Measurements from ENCODE around the gene WDR46. TPM values are rescaled to one million over a fixed set of nuclear protein-coding genes. Genes with fewer than 3 reads are reported as not detected.

WDR46 gene
- total RNA-seq, 1 experiment from 2014 or later = 96.6 TPM

GRCh38 chr6:33317419-33317668, 28.3 kb upstream of the WDR46 start:
- Histone ChIP-seq H3K4me3 (ENCODE audit: insufficient read depth, low read depth, low read length) (peak overlapping the region; percentile 72), H3K36me3 (replicated peaks; ENCODE audit: control insufficient read depth, insufficient read depth, low read length) (peaks cover 22% of the 10 kb centered on the region), H3K27me3 (ENCODE audit: control insufficient read depth, insufficient read depth, low read length) (peaks cover 17% of the 10 kb centered on the region; the same call in 1 of the 2 replicates)
- DNase-seq = peak; percentile 97

- Histone ChIP-seq H3K36me3 (replicated peaks; ENCODE audit: control insufficient read depth, insufficient read depth, low read length) (peaks cover 22% of the 10 kb centered on the region), H3K4me3 (ENCODE audit: insufficient read depth, low read depth, low read length) (peak overlapping the region; percentile 31; the same call in 1 of the 2 replicates), H3K27me3 (ENCODE audit: control insufficient read depth, insufficient read depth, low read length) (peaks cover 17% of the 10 kb centered on the region; the same call in 1 of the 2 replicates)
- DNase-seq = peak; percentile 67
These were observed 27.8 kb upstream of the WDR46 start for GRCh38 chr6:33316603-33317418.

GRCh38 chr6:33315793-33316602, 27.0 kb upstream of the WDR46 start:
- H3K27me3 ChIP-seq (ENCODE audit: control insufficient read depth, insufficient read depth, low read length) = peaks cover 17% of the 10 kb centered on the region; the same call in 1 of the 2 replicates
- peaks cover 22% of the 10 kb centered on the region for H3K36me3 ChIP-seq (replicated peaks; ENCODE audit: control insufficient read depth, insufficient read depth, low read length)
- no peak overlapping the region for H3K4me3 ChIP-seq (ENCODE audit: insufficient read depth, low read depth, low read length)
- DNase-seq = peak; percentile 27

- DNase-seq = peak; percentile 81
- Histone ChIP-seq H3K27me3 (ENCODE audit: control insufficient read depth, insufficient read depth, low read length) (peaks cover 17% of the 10 kb centered on the region; the same call in 1 of the 2 replicates), H3K4me3 (ENCODE audit: insufficient read depth, low read depth, low read length) (peak overlapping the region; percentile 87)
These were observed 26.1 kb upstream of the WDR46 start for GRCh38 chr6:33314943-33315792.

GRCh38 chr6:33314515-33314942, 25.5 kb upstream of the WDR46 start:
- peaks cover 11% of the 10 kb centered on the region for H3K36me3 ChIP-seq (replicated peaks; ENCODE audit: control insufficient read depth, insufficient read depth, low read length)
- H3K27me3 ChIP-seq (ENCODE audit: control insufficient read depth, insufficient read depth, low read length) = peaks cover 17% of the 10 kb centered on the region; the same call in 1 of the 2 replicates
- DNase-seq = peak; percentile 79
- H3K4me3 ChIP-seq (ENCODE audit: insufficient read depth, low read depth, low read length) = peak overlapping the region; percentile 87

More at GRCh38 chr6:33314943-33315792, 26.1 kb upstream of the WDR46 start:
- H3K36me3 ChIP-seq (replicated peaks; ENCODE audit: control insufficient read depth, insufficient read depth, low read length) = peaks cover 18% of the 10 kb centered on the region

GRCh38 chr6:33313709-33314514, 24.9 kb upstream of the WDR46 start, which contains the start of gene TAPBP:
Gene TAPBP (minus strand): TSS chr6:33314078. CDS start chr6:33314041, 37 bp downstream.
- peak; percentile 83 for DNase-seq
- H3K4me3 ChIP-seq (ENCODE audit: insufficient read depth, low read depth, low read length) = peak within 1 kb of the TSS; percentile 87
- H3K36me3 ChIP-seq (replicated peaks; ENCODE audit: control insufficient read depth, insufficient read depth, low read length) = peaks cover 5% of the 10 kb centered on the region
- H3K27me3 ChIP-seq (ENCODE audit: control insufficient read depth, insufficient read depth, low read length) = peaks cover 17% of the 10 kb centered on the region; the same call in 1 of the 2 replicates

- Histone ChIP-seq H3K27me3 (ENCODE audit: control insufficient read depth, insufficient read depth, low read length) (peaks cover 17% of the 10 kb centered on the region; the same call in 1 of the 2 replicates), H3K36me3 (replicated peaks; ENCODE audit: control insufficient read depth, insufficient read depth, low read length) (no peaks in the 10 kb centered on the region), H3K4me3 (ENCODE audit: insufficient read depth, low read depth, low read length) (peak overlapping the region; percentile 87)
- DNase-seq = peak; percentile 85
These were observed 24.2 kb upstream of the WDR46 start for GRCh38 chr6:33313105-33313708.

DNA sequence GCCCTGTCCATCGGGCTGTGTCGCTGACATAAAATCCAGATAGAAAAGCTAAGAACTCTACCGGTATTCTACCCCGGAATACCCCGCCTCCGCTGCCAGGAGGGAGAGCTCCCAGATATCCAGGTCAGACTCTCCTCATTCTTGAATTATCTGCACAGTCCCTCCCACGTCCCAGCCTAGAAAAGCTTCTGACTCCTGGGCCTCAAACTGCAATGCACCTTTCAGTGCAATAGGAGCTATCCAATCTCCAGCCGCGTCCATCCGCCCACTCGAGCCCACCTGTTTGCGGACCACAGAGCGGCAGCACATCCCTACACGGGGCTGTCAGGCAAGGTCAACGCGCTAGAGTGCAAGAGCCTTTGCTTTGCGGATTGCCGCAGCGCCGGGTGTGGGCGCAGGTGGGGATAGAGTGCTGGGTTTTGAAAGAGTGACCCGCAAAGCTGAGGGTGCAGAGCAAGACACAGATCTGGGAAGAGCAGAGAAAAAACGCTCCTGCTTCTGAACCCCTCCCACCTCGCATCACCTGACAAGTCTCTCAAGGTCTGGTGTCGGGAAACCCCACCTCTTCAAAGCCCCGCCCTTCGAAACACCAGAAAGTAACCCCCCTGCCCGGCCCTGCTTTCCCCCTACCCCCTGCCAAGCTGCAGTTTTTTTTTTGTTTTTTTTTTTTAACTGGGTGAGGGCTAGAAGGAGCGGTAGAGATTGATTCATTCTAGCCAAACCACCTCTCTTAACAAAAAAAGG, 23.5 kb upstream of the WDR46 start:
- no peaks in the 10 kb centered on the region for H3K36me3 ChIP-seq (replicated peaks; ENCODE audit: control insufficient read depth, insufficient read depth, low read length)
- DNase-seq = peak; percentile 96
- peaks cover 17% of the 10 kb centered on the region; the same call in 1 of the 2 replicates for H3K27me3 ChIP-seq (ENCODE audit: control insufficient read depth, insufficient read depth, low read length)
- peak overlapping the region; percentile 87 for H3K4me3 ChIP-seq (ENCODE audit: insufficient read depth, low read depth, low read length)

DNA sequence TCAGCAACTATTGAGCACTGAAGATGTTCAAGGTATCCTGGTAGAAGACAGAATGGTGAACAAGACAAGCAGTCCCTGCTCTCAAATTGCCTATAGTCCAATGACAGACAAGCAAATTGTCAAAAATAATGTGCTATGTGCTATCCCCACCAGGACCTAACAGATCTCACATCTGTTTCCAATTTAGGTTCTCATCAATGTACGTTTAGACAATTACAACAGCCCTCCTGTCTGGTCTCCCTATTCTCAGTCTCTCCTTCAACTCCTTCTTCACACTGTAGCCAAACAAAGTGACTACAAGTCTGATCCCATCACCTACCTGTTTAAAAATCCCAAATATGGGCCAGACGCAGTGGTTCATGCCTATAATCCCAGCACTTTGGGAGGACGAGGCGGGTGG, 17.3 kb upstream of the WDR46 start:
- H3K36me3 ChIP-seq (replicated peaks; ENCODE audit: control insufficient read depth, insufficient read depth, low read length) = peaks cover 3% of the 10 kb centered on the region; the same call in 1 of the 2 replicates
- no peaks in the 10 kb centered on the region for H3K27me3 ChIP-seq (ENCODE audit: control insufficient read depth, insufficient read depth, low read length)
- DNase-seq = no peak
- no peak overlapping the region for H3K4me3 ChIP-seq (ENCODE audit: insufficient read depth, low read depth, low read length)

DNA sequence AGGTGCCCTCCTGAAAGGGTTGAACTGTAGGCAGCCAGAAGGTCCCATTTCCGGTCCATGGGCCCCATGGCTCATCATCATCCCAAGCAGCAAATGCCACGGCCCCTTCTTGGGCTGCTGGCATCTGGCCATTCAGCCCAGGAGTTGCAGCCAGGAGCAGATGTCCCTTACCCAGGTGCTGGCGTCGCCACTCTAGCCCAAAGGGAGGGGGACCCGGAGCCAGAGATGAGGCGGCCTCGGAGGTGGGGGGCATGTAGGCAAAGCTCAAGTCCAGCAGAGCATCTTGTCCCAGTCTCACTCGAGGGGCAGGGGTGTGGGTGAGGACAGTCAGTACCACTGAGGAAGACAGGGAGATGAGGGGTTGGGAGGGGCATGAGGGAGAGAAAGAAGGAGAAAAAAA, 16.0 kb upstream of the WDR46 start:
- DNase-seq = no peak
- Histone ChIP-seq H3K36me3 (replicated peaks; ENCODE audit: control insufficient read depth, insufficient read depth, low read length) (peaks cover 3% of the 10 kb centered on the region; the same call in 1 of the 2 replicates), H3K4me3 (ENCODE audit: insufficient read depth, low read depth, low read length) (no peak overlapping the region)

GRCh38 chr6:33304216-33304615, 15.2 kb upstream of the WDR46 start:
- no peak overlapping the region for H3K4me3 ChIP-seq (ENCODE audit: insufficient read depth, low read depth, low read length)
- peaks cover 3% of the 10 kb centered on the region; the same call in 1 of the 2 replicates for H3K36me3 ChIP-seq (replicated peaks; ENCODE audit: control insufficient read depth, insufficient read depth, low read length)
- no peak for DNase-seq
- no peaks in the 10 kb centered on the region for H3K27me3 ChIP-seq (ENCODE audit: control insufficient read depth, insufficient read depth, low read length)

More for the DNA sequence above, 16.0 kb upstream of the WDR46 start:
- no peaks in the 10 kb centered on the region for H3K27me3 ChIP-seq (ENCODE audit: control insufficient read depth, insufficient read depth, low read length)

DNA sequence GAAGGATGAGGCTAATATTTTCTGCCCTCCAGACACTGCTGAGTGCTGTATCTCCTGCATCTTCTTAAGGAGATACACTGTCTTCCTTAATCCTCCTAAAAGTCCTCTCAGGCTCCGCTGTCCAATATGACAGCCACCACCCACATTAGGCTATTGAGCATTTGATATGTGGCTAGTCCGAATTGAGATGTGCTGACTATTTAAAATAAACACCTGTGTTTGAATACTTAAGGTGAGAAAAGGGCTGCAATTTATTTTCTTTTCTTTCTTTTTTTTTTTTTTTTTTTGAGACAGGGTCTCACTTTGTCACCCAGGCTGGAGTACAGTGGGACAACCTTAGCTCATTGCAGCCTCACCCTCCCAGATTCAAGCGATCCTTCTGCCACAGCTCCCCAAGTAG, 12.8 kb upstream of the WDR46 start:
- H3K36me3 ChIP-seq (replicated peaks; ENCODE audit: control insufficient read depth, insufficient read depth, low read length) = peaks cover 3% of the 10 kb centered on the region; the same call in 1 of the 2 replicates
- no peak overlapping the region for H3K4me3 ChIP-seq (ENCODE audit: insufficient read depth, low read depth, low read length)
- DNase-seq = no peak
- H3K27me3 ChIP-seq (ENCODE audit: control insufficient read depth, insufficient read depth, low read length) = no peaks in the 10 kb centered on the region
